ENCODE measurements around the gene CEP152. TPM values are rescaled to one million over a fixed set of nuclear protein-coding genes. Genes with fewer than 3 reads are reported as not detected.

The CEP152 gene
- polyA plus RNA-seq, 6 donors from 2014 or later, result 2.6 to 9.3 (median 4.8) TPM

GRCh38 chr15:48705381-48705780 is 105.5 kb downstream of the CEP152 start:
- Mint-ChIP-seq H3K4me3 (no peak overlapping the region), H3K27ac (no peak overlapping the region), H3K27me3 (no peaks in the 10 kb centered on the region), H3K9me3 (peaks cover 9 to 43% (median 25%) of the 10 kb centered on the region in 7 donors), H3K36me3 (peaks cover 0 to 4% of the 10 kb centered on the region in 2 donors), H3K4me1 (no peaks in the 10 kb centered on the region)
- no peak for DNase-seq
- no peak for ATAC-seq (ENCODE audit: low read depth in 2 of 2)

GRCh38 chr15:48703544-48703943 is 107.3 kb downstream of the CEP152 start:
- H3K27ac Mint-ChIP-seq, result no peak overlapping the region
- no peak for ATAC-seq (ENCODE audit: low read depth in 2 of 2)
- H3K4me1 Mint-ChIP-seq, result no peaks in the 10 kb centered on the region
- DNase-seq, result no peak
- H3K27me3 Mint-ChIP-seq, result no peaks in the 10 kb centered on the region
- H3K36me3 Mint-ChIP-seq, result no peaks in the 10 kb centered on the region
- H3K9me3 Mint-ChIP-seq, result peaks cover 9 to 38% (median 22%) of the 10 kb centered on the region in 7 donors
- H3K4me3 Mint-ChIP-seq, result no peak overlapping the region

- H3K4me1 Mint-ChIP-seq, result no peaks in the 10 kb centered on the region
- H3K27me3 Mint-ChIP-seq, result no peaks in the 10 kb centered on the region
- H3K27ac Mint-ChIP-seq, result no peak overlapping the region
- ATAC-seq (ENCODE audit: low read depth in 2 of 2) (no peak), DNase-seq (no peak)
- H3K9me3 Mint-ChIP-seq, result peaks cover 9 to 33% (median 21%) of the 10 kb centered on the region in 7 donors
- H3K36me3 Mint-ChIP-seq, result no peaks in the 10 kb centered on the region
- H3K4me3 Mint-ChIP-seq, result no peak overlapping the region
Measured at GRCh38 chr15:48702569-48703236, 108.2 kb downstream of the CEP152 start.

GRCh38 chr15:48696627-48697312 is 114.1 kb downstream of the CEP152 start:
- no peak for DNase-seq
- Mint-ChIP-seq H3K36me3 (no peaks in the 10 kb centered on the region), H3K9me3 (no peaks in the 10 kb centered on the region), H3K4me1 (no peaks in the 10 kb centered on the region), H3K4me3 (no peak overlapping the region), H3K27ac (peak overlapping the region in 1 of 6 donors; percentile 3), H3K27me3 (no peaks in the 10 kb centered on the region)
- ATAC-seq (ENCODE audit: low read depth in 2 of 2), result no peak

- H3K36me3 Mint-ChIP-seq, result no peaks in the 10 kb centered on the region
- no peak for DNase-seq
- H3K27ac Mint-ChIP-seq, result peak overlapping the region in 1 of 6 donors; percentile 71
- no peak for ATAC-seq (ENCODE audit: low read depth in 2 of 2)
- no peaks in the 10 kb centered on the region for H3K4me1 Mint-ChIP-seq
- H3K4me3 Mint-ChIP-seq, result no peak overlapping the region
- H3K9me3 Mint-ChIP-seq, result no peaks in the 10 kb centered on the region
- no peaks in the 10 kb centered on the region for H3K27me3 Mint-ChIP-seq
Measured at GRCh38 chr15:48695827-48696573, 114.9 kb downstream of the CEP152 start.

GRCh38 chr15:48695088-48695826 is 115.6 kb downstream of the CEP152 start:
- Mint-ChIP-seq H3K27ac (no peak overlapping the region), H3K4me3 (no peak overlapping the region), H3K27me3 (no peaks in the 10 kb centered on the region), H3K36me3 (no peaks in the 10 kb centered on the region), H3K9me3 (no peaks in the 10 kb centered on the region), H3K4me1 (no peaks in the 10 kb centered on the region)
- no peak for ATAC-seq (ENCODE audit: low read depth in 2 of 2)
- DNase-seq, result no peak

- peaks cover 0 to under 1% (median 0%) of the 10 kb centered on the region in 7 donors for H3K9me3 Mint-ChIP-seq
- H3K27me3 Mint-ChIP-seq, result no peaks in the 10 kb centered on the region
- no peaks in the 10 kb centered on the region for H3K36me3 Mint-ChIP-seq
- no peaks in the 10 kb centered on the region for H3K4me1 Mint-ChIP-seq
- no peak for ATAC-seq (ENCODE audit: low read depth in 2 of 2)
- DNase-seq, result no peak
- H3K4me3 Mint-ChIP-seq, result no peak overlapping the region
- no peak overlapping the region for H3K27ac Mint-ChIP-seq
Measured at GRCh38 chr15:48693484-48693883, 117.4 kb downstream of the CEP152 start.

GRCh38 chr15:48688493-48688892 is 122.4 kb downstream of the CEP152 start:
- DNase-seq (no peak), ATAC-seq (ENCODE audit: low read depth in 2 of 2) (no peak)
- no peak overlapping the region for H3K4me3 Mint-ChIP-seq
- H3K27me3 Mint-ChIP-seq, result no peaks in the 10 kb centered on the region
- H3K27ac Mint-ChIP-seq, result peak overlapping the region in 1 of 6 donors; percentile 31
- no peaks in the 10 kb centered on the region for H3K4me1 Mint-ChIP-seq
- H3K36me3 Mint-ChIP-seq, result peaks cover 4 to 15% of the 10 kb centered on the region in 2 donors
- peaks cover 4 to 35% (median 15%) of the 10 kb centered on the region in 7 donors for H3K9me3 Mint-ChIP-seq

Other genes starting within 250 kb of the CEP152 start
- gene FBN1, start 165.4 kb downstream of the CEP152 start, polyA plus RNA-seq (ENCODE audit: low read depth in 6 of 6), result under 1 TPM in 1 of 6 donors, not detected in 5; 0.03 TPM
- 100 to 1,000 TPM; 148 to 196 (median 188) TPM for gene EID1, start 67.1 kb upstream of the CEP152 start, polyA plus RNA-seq (ENCODE audit: low read depth in 6 of 6)
- not detected for gene SHC4, start 152.8 kb upstream of the CEP152 start, polyA plus RNA-seq (ENCODE audit: low read depth in 6 of 6)
- 10 to 100 TPM; 25.0 to 66.7 (median 53.9) TPM for gene SECISBP2L, start 235.4 kb upstream of the CEP152 start, polyA plus RNA-seq (ENCODE audit: low read depth in 6 of 6)

Data from naive B cell (primary cell).